Astrocyte (in vitro differentiated cells and primary cell): Measurements from ENCODE around the gene CDSN. TPM values are rescaled to one million over a fixed set of nuclear protein-coding genes. Genes with fewer than 3 reads are reported as not detected.

Source experiments
- DNase-seq: peaks from one replicate; pipeline ENCODE4 v3.0.0-alpha.2; 2010; ENCODE audit warnings: low read depth
- FAIRE-seq: peaks from 2 replicates; lab custom pipeline; 2011; peaks lifted over from hg19 to GRCh38; lab: Jason Lieb, UNC
- H2AFZ ChIP-seq: 2 replicates; pipeline ENCODE4 v1.6.0; 2012; ENCODE audit warnings: low read depth, low read length, inconsistent platforms
- H3K27ac ChIP-seq: 2 replicates; pipeline ENCODE4 v1.5.1; 2011; ENCODE audit warnings: low read depth, low read length, inconsistent platforms
- H3K27me3 ChIP-seq: 2 replicates; pipeline ENCODE4 v1.6.0; 2011; ENCODE audit warnings: low read length, inconsistent platforms; ENCODE audit not compliant: insufficient read depth
- H3K36me3 ChIP-seq: 2 replicates; pipeline ENCODE4 v1.5.1; 2011; ENCODE audit warnings: low read length, inconsistent platforms; ENCODE audit not compliant: insufficient read depth
- H3K4me1 ChIP-seq: 2 replicates; pipeline ENCODE4 v1.5.1; 2011; ENCODE audit warnings: low read length, inconsistent platforms; ENCODE audit not compliant: insufficient read depth
- H3K4me2 ChIP-seq: 2 replicates; pipeline ENCODE4 v1.6.0; 2012; ENCODE audit warnings: low read length, inconsistent platforms
- H3K4me3 ChIP-seq: 2 replicates; pipeline ENCODE4 v1.5.1; 2011; ENCODE audit warnings: low read depth, mild to moderate bottlenecking, low read length, inconsistent platforms; ENCODE audit not compliant: insufficient read depth
- H3K79me2 ChIP-seq: 2 replicates; pipeline ENCODE4 v1.6.0; 2012; ENCODE audit warnings: mild to moderate bottlenecking, low read length, inconsistent platforms; ENCODE audit not compliant: insufficient read depth
- H3K9ac ChIP-seq: 2 replicates; pipeline ENCODE4 v1.6.0; 2012; ENCODE audit warnings: mild to moderate bottlenecking, low read length, inconsistent platforms
- H3K9me3 ChIP-seq: 2 replicates; pipeline ENCODE4 v1.5.1; 2012; ENCODE audit warnings: low read depth, mild to moderate bottlenecking, low read length, inconsistent platforms; ENCODE audit not compliant: insufficient read depth
- H4K20me1 ChIP-seq: 2 replicates; pipeline ENCODE4 v1.6.0; 2012; ENCODE audit warnings: low read length, inconsistent platforms; ENCODE audit not compliant: insufficient read depth
- H3K27ac Mint-ChIP-seq: one replicate; pipeline ENCODE4 v1.8.0; 2021; ENCODE audit warnings: mild to moderate bottlenecking, mixed read lengths; ENCODE audit not compliant: unreplicated experiment
- H3K27me3 Mint-ChIP-seq: one replicate; pipeline ENCODE4 v1.8.0; 2021; ENCODE audit warnings: low read depth, mixed read lengths; ENCODE audit not compliant: unreplicated experiment
- H3K36me3 Mint-ChIP-seq: one replicate; pipeline ENCODE4 v1.8.0; 2021; ENCODE audit warnings: low read depth, mixed read lengths; ENCODE audit not compliant: unreplicated experiment
- H3K4me1 Mint-ChIP-seq: one replicate; pipeline ENCODE4 v1.8.0; 2021; ENCODE audit warnings: low read depth, mixed read lengths; ENCODE audit not compliant: unreplicated experiment
- H3K4me3 Mint-ChIP-seq: one replicate; pipeline ENCODE4 v1.8.0; 2021; ENCODE audit warnings: mild to moderate bottlenecking, moderate library complexity, mixed read lengths; ENCODE audit not compliant: unreplicated experiment
- H3K9me3 Mint-ChIP-seq: one replicate; pipeline ENCODE4 v1.8.0; 2021; ENCODE audit warnings: mild to moderate bottlenecking, mixed read lengths; ENCODE audit not compliant: unreplicated experiment
- CTCF ChIP-seq: IDR thresholded peaks from 2 replicates; pipeline ENCODE4 v1.5.1; 2011; ENCODE audit warnings: low read depth, mild to moderate bottlenecking, inconsistent platforms, low read length, moderate library complexity; ENCODE audit not compliant: insufficient read depth
- EZH2 ChIP-seq: IDR thresholded peaks from 2 replicates; pipeline ENCODE4 v1.6.1; 2012; ENCODE audit warnings: mild to moderate bottlenecking, low read length, inconsistent platforms; ENCODE audit not compliant: insufficient read depth
- total RNA-seq: library from RNA; stranded (reverse); gene quantifications from 2 replicates; pipeline ENCODE4 v1.2.1, GENCODE V29; 2021

CDSN gene
- total RNA-seq, 1 donor from 2014 or later = 0.27 TPM

- no peaks in the 10 kb centered on the region for H3K79me2 ChIP-seq
- FAIRE-seq (no peak), DNase-seq (no peak)
- no peak overlapping the region for H3K4me2 ChIP-seq
- no peak overlapping the region for H3K4me3 Mint-ChIP-seq
- peaks cover 4% of the 10 kb centered on the region for H3K9me3 Mint-ChIP-seq
- H3K27me3 Mint-ChIP-seq = peaks cover 4% of the 10 kb centered on the region
- no peaks in the 10 kb centered on the region for H3K4me1 ChIP-seq
- no peak overlapping the region for H3K9ac ChIP-seq
- TF ChIP-seq EZH2 (no peak), CTCF (no peak)
- no peak overlapping the region for H3K4me3 ChIP-seq
- no peaks in the 10 kb centered on the region for H4K20me1 ChIP-seq
- H3K9me3 ChIP-seq = no peaks in the 10 kb centered on the region
- no peak overlapping the region for H3K27ac ChIP-seq
- H3K27ac Mint-ChIP-seq = no peak overlapping the region
- no peaks in the 10 kb centered on the region for H3K27me3 ChIP-seq
- no peak overlapping the region for H2AFZ ChIP-seq
- H3K36me3 Mint-ChIP-seq = no peaks in the 10 kb centered on the region
- peaks cover 3% of the 10 kb centered on the region for H3K4me1 Mint-ChIP-seq
- H3K36me3 ChIP-seq = no peaks in the 10 kb centered on the region
Observed at GRCh38 chr6:31094389-31094881, 25.8 kb downstream of the CDSN start.

- Mint-ChIP-seq H3K27ac (no peak overlapping the region), H3K9me3 (peaks cover 4% of the 10 kb centered on the region), H3K4me1 (peaks cover 3% of the 10 kb centered on the region), H3K4me3 (no peak overlapping the region), H3K27me3 (peaks cover 4% of the 10 kb centered on the region), H3K36me3 (no peaks in the 10 kb centered on the region)
- no peaks in the 10 kb centered on the region for H3K27me3 ChIP-seq
- H3K4me3 ChIP-seq = no peak overlapping the region
- no peak overlapping the region for H3K27ac ChIP-seq
- H3K79me2 ChIP-seq = no peaks in the 10 kb centered on the region
- H3K9me3 ChIP-seq = no peaks in the 10 kb centered on the region
- no peak overlapping the region for H2AFZ ChIP-seq
- TF ChIP-seq CTCF = no peak
- TF ChIP-seq EZH2 = no peak
- no peaks in the 10 kb centered on the region for H4K20me1 ChIP-seq
- no peak overlapping the region for H3K4me2 ChIP-seq
- no peaks in the 10 kb centered on the region for H3K36me3 ChIP-seq
- no peak overlapping the region for H3K9ac ChIP-seq
- no peak for DNase-seq
- no peak for FAIRE-seq
- no peaks in the 10 kb centered on the region for H3K4me1 ChIP-seq
Observed at GRCh38 chr6:31092769-31093505, 27.3 kb downstream of the CDSN start.

GRCh38 chr6:31092238-31092637, 28.0 kb downstream of the CDSN start:
- Mint-ChIP-seq H3K36me3 (no peaks in the 10 kb centered on the region), H3K4me1 (peaks cover 2% of the 10 kb centered on the region), H3K4me3 (no peak overlapping the region), H3K27ac (no peak overlapping the region), H3K27me3 (peaks cover 4% of the 10 kb centered on the region), H3K9me3 (peaks cover 4% of the 10 kb centered on the region)
- FAIRE-seq (no peak), DNase-seq (no peak)
- no peaks in the 10 kb centered on the region for H4K20me1 ChIP-seq
- H3K27me3 ChIP-seq = no peaks in the 10 kb centered on the region
- no peak overlapping the region for H3K9ac ChIP-seq
- H2AFZ ChIP-seq = no peak overlapping the region
- TF ChIP-seq CTCF = no peak
- no peak for TF ChIP-seq EZH2
- peaks cover 2% of the 10 kb centered on the region for H3K4me1 ChIP-seq
- H3K79me2 ChIP-seq = no peaks in the 10 kb centered on the region
- no peak overlapping the region for H3K4me2 ChIP-seq
- no peak overlapping the region for H3K4me3 ChIP-seq
- H3K27ac ChIP-seq = no peak overlapping the region
- no peaks in the 10 kb centered on the region for H3K36me3 ChIP-seq
- no peaks in the 10 kb centered on the region for H3K9me3 ChIP-seq
